ENCODE measurements around the gene BCDIN3D. TPM values are rescaled to one million over a fixed set of nuclear protein-coding genes. Genes with fewer than 3 reads are reported as not detected.

BCDIN3D gene, protein sequence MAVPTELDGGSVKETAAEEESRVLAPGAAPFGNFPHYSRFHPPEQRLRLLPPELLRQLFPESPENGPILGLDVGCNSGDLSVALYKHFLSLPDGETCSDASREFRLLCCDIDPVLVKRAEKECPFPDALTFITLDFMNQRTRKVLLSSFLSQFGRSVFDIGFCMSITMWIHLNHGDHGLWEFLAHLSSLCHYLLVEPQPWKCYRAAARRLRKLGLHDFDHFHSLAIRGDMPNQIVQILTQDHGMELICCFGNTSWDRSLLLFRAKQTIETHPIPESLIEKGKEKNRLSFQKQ
- total RNA-seq, result 1 to 10 TPM; 2.2 to 6.0 (median 3.9) TPM

DNA sequence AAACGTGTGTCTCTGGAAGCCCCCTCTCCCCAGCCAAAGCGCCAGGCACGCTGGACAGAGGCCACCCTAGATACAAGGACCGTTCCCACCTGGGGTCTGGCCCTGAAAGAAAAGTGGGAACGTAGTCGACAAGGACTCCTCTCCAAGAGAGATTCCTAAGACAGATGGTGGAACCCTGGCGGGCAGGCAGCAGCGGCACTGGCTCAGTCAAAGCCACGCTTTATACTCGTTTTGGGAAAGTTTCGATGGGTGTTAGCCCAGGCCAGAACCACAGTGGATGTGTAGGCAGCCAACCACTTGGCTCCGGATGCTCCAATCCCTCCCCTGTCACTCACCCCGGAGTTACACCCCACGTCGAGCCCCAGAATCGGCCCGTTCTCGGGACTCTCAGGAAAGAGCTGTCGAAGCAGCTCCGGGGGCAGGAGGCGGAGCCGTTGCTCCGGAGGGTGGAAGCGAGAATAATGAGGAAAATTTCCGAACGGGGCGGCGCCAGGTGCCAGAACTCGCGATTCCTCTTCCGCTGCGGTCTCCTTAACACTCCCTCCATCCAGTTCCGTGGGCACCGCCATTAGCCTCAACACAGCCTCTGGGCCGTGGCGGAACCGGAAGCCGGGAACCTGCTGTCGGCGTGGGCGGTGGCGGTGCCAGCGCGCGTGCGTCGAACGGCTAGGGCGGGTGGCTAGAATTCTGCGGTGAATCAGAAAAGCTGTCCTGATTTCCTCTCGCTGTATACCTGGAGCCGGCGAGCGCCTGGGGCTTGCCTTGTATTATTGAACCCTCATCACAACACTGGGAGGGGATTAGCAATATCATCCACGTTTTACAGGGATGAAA lies at the start of gene BCDIN3D:
BCDIN3D (minus strand) TSS at position 588 of the 834 bp plus-strand sequence; CDS start at position 569, 19 bp downstream.
- TF ChIP-seq POLR2AphosphoS5 (IDR thresholded peaks at IDR 0.05) (peak; percentile 65 to 93 (median 84)), POLR2A (IDR thresholded peaks at IDR 0.05) (peak; percentile 61)
- TF ChIP-seq, protein P1, sequence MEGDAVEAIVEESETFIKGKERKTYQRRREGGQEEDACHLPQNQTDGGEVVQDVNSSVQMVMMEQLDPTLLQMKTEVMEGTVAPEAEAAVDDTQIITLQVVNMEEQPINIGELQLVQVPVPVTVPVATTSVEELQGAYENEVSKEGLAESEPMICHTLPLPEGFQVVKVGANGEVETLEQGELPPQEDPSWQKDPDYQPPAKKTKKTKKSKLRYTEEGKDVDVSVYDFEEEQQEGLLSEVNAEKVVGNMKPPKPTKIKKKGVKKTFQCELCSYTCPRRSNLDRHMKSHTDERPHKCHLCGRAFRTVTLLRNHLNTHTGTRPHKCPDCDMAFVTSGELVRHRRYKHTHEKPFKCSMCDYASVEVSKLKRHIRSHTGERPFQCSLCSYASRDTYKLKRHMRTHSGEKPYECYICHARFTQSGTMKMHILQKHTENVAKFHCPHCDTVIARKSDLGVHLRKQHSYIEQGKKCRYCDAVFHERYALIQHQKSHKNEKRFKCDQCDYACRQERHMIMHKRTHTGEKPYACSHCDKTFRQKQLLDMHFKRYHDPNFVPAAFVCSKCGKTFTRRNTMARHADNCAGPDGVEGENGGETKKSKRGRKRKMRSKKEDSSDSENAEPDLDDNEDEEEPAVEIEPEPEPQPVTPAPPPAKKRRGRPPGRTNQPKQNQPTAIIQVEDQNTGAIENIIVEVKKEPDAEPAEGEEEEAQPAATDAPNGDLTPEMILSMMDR (IDR thresholded peaks at IDR 0.05), result peak in 1 of 3 donors; percentile 9
- Histone ChIP-seq H3K27me3 (peaks cover 0 to 4% of the 10 kb centered on the region in 2 donors), H3K36me3 (no peaks in the 10 kb centered on the region), H3K4me3 (peak within 1 kb of the TSS; percentile 51 to 74 (median 73)), H3K9me3 (no peaks in the 10 kb centered on the region), H3K4me1 (peaks cover 4% of the 10 kb centered on the region in 2 donors), H3K27ac (peak within 1 kb of the TSS; percentile 93)
- intact Hi-C loops (cut with DNase I; ENCODE audit: low total_unique reads), result no loop called here
- DNase-seq (ENCODE audit: low spot score in 2 of 2), result peak; percentile 88 to 91

DNA sequence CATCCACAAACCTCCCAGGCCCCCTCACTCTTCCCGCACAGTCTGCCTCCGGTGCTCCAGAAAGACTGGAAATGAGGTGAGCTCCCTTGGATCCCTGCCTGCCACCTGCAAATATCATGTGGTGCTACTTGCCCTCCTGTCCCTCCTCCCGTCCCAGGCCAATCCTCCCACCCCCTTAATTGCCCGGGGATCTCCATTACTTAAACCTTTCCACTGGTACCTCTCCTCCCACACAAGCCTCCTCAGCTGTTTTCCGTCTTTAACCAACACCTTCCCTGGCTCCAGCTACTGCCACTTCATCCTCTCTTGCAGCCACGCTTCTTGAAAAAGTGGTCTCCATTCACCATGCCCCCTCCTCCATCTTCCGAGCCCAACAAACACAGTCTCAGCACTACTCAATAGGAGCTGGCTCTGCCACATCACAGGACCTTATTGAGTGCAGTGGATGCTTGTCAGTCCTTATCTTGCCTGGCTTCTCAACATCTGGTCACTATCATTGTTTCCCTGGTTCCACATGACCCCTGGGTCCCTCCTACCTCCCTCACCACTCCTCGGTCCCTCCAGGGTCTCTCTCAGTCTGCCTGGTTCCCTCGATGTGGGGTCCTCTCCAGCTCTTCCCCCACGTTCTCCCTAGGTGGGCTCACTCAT lies 49.3 kb upstream of the BCDIN3D start:
- intact Hi-C loops (cut with DNase I; ENCODE audit: low total_unique reads), result no loop called here
- DNase-seq (ENCODE audit: low spot score in 2 of 2), result no peak
- no peaks in the 10 kb centered on the region for H3K9me3 ChIP-seq
- no peak overlapping the region for H3K27ac ChIP-seq
- no peak overlapping the region for H3K4me3 ChIP-seq
- H3K36me3 ChIP-seq, result no peaks in the 10 kb centered on the region
- H3K27me3 ChIP-seq, result no peaks in the 10 kb centered on the region
- TF ChIP-seq, protein P1 (IDR thresholded peaks at IDR 0.05), result no peak
- no peak for TF ChIP-seq POLR2A (IDR thresholded peaks at IDR 0.05)
- TF ChIP-seq POLR2AphosphoS5 (IDR thresholded peaks at IDR 0.05), result no peak
- peaks cover 0 to 29% of the 10 kb centered on the region in 2 donors for H3K4me1 ChIP-seq

DNA sequence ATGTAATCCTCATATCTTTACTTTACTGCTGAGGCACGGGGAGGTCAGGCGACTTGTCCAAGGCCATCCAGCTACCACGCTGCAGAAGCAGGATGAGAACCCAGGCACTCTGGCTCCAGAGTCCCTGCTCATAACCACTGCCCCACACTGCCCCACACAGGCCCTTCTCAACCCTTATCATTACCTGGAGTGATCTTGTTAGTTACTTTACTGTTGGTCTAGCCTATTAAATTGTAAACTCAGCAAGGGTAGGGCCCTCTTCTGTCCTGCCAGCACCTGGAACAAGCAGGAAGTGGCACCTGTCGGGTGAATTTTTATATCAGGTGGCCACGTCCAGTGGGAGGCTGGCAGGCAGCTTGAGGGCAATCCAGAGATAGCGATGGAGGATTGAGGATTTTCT lies 48.6 kb upstream of the BCDIN3D start:
- TF ChIP-seq, protein P1 (IDR thresholded peaks at IDR 0.05), result no peak
- TF ChIP-seq POLR2A (IDR thresholded peaks at IDR 0.05) (no peak), POLR2AphosphoS5 (IDR thresholded peaks at IDR 0.05) (no peak)
- H3K27me3 ChIP-seq, result no peaks in the 10 kb centered on the region
- H3K4me3 ChIP-seq, result no peak overlapping the region
- H3K4me1 ChIP-seq, result peaks cover 0 to 29% of the 10 kb centered on the region in 2 donors
- intact Hi-C loops (cut with DNase I; ENCODE audit: low total_unique reads), result loop anchor here (1.0 kb wide), 1 partner anchor 23 kb away; no protein-coding TSS in a partner anchor
- H3K27ac ChIP-seq, result no peak overlapping the region
- H3K36me3 ChIP-seq, result no peaks in the 10 kb centered on the region
- H3K9me3 ChIP-seq, result no peaks in the 10 kb centered on the region
- DNase-seq (ENCODE audit: low spot score in 2 of 2), result no peak

DNA sequence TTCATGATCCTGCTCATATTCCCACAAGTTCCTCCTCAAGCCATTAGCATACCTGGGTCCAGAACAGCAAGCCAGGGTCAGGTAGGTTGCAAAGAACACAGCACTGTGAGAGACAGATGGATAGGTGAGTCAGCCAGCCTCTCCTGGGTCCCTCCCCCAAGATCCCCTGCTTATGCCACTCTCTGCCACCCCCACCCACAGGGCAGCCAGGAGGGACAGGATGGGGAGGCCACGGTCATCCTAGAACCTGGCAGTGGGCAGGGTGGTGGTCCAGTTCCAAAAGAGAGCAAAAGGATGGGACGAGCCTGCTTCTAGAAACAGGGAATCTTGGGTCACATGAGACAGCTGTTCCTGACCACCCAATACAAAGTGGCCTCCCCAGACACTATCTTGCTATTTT lies 48.1 kb upstream of the BCDIN3D start:
- no peaks in the 10 kb centered on the region for H3K36me3 ChIP-seq
- peaks cover 0 to 29% of the 10 kb centered on the region in 2 donors for H3K4me1 ChIP-seq
- no peak overlapping the region for H3K27ac ChIP-seq
- intact Hi-C loops (cut with DNase I; ENCODE audit: low total_unique reads), result loop anchor here (1.0 kb wide), 1 partner anchor 23 kb away; no protein-coding TSS in a partner anchor
- H3K4me3 ChIP-seq, result no peak overlapping the region
- no peaks in the 10 kb centered on the region for H3K27me3 ChIP-seq
- TF ChIP-seq POLR2AphosphoS5 (IDR thresholded peaks at IDR 0.05) (no peak), POLR2A (IDR thresholded peaks at IDR 0.05) (no peak)
- TF ChIP-seq, protein P1 (IDR thresholded peaks at IDR 0.05), result no peak
- no peak for DNase-seq (ENCODE audit: low spot score in 2 of 2)
- H3K9me3 ChIP-seq, result no peaks in the 10 kb centered on the region
